H9 (cell line): ENCODE measurements around the gene GVQW3. TPM values are rescaled to one million over a fixed set of nuclear protein-coding genes. Genes with fewer than 3 reads are reported as not detected.

Source experiments
- DNase-seq: peaks from one replicate; pipeline ENCODE4 v3.0.0-alpha.2; 2017
- H2AFZ ChIP-seq: one replicate; pipeline ENCODE4 v1.6.1; 2013; ENCODE audit warnings: mild to moderate bottlenecking, low read length, control low read depth, moderate library complexity
- H2AK5ac ChIP-seq: 2 replicates; pipeline ENCODE4 v1.6.1; 2013; ENCODE audit warnings: low read length, control low read depth, mixed read lengths; ENCODE audit not compliant: insufficient read length
- H2BK120ac ChIP-seq: one replicate; pipeline ENCODE4 v1.6.1; 2013; ENCODE audit warnings: low read depth, mild to moderate bottlenecking, low read length, control low read depth, inconsistent platforms; ENCODE audit not compliant: poor library complexity, severe bottlenecking
- H2BK12ac ChIP-seq: 2 replicates; pipeline ENCODE4 v1.6.1; 2013; ENCODE audit warnings: low read length, control low read depth, mixed read lengths, low read depth; ENCODE audit not compliant: insufficient read length
- H2BK15ac ChIP-seq: 2 replicates; pipeline ENCODE4 v1.6.1; 2013; ENCODE audit warnings: low read depth, low read length, control low read depth
- H2BK20ac ChIP-seq: one replicate; pipeline ENCODE4 v1.6.1; 2013; ENCODE audit warnings: low read depth, mild to moderate bottlenecking, low read length, control low read depth, inconsistent platforms; ENCODE audit not compliant: poor library complexity, severe bottlenecking
- H2BK5ac ChIP-seq: 2 replicates; pipeline ENCODE4 v1.6.1; 2013; ENCODE audit warnings: low read length, control low read depth, mixed read lengths; ENCODE audit not compliant: insufficient read length
- H3K14ac ChIP-seq: 2 replicates; pipeline ENCODE4 v1.6.1; 2013; ENCODE audit warnings: low read length, control low read depth; ENCODE audit not compliant: insufficient read depth
- H3K18ac ChIP-seq: 2 replicates; pipeline ENCODE4 v1.6.1; 2013; ENCODE audit warnings: low read depth, mild to moderate bottlenecking, mixed read lengths, low read length, control low read depth; ENCODE audit not compliant: insufficient read length
- H3K23ac ChIP-seq: 2 replicates; pipeline ENCODE4 v1.6.1; 2013; ENCODE audit warnings: low read length, control low read depth, mixed read lengths, low read depth; ENCODE audit not compliant: insufficient read length
- H3K23me2 ChIP-seq: 2 replicates; pipeline ENCODE4 v1.6.1; 2013; ENCODE audit warnings: low read depth, mild to moderate bottlenecking, mixed read lengths, low read length, control low read depth; ENCODE audit not compliant: insufficient read length, poor library complexity, severe bottlenecking
- H3K27ac ChIP-seq: 2 replicates; pipeline ENCODE4 v1.5.1; 2013; ENCODE audit warnings: low read length, control low read depth, mixed read lengths, low read depth; ENCODE audit not compliant: insufficient read length
- H3K27me3 ChIP-seq: 2 replicates; pipeline ENCODE4 v1.6.1; 2013; ENCODE audit warnings: low read length, control low read depth, inconsistent platforms; ENCODE audit not compliant: insufficient read depth
- H3K4ac ChIP-seq: 2 replicates; pipeline ENCODE4 v1.6.1; 2013; ENCODE audit warnings: low read depth, mild to moderate bottlenecking, control low read depth, inconsistent platforms, low read length, moderate library complexity
- H3K4me1 ChIP-seq: 2 replicates; pipeline ENCODE4 v1.6.1; 2013; ENCODE audit warnings: low read length, control low read depth, inconsistent platforms; ENCODE audit not compliant: insufficient read depth
- H3K4me2 ChIP-seq: 2 replicates; pipeline ENCODE4 v1.6.1; 2013; ENCODE audit warnings: low read length, control low read depth, mixed read lengths; ENCODE audit not compliant: insufficient read length, insufficient read depth
- H3K56ac ChIP-seq: 2 replicates; pipeline ENCODE4 v1.6.1; 2013; ENCODE audit warnings: low read depth, mild to moderate bottlenecking, mixed read lengths, low read length, control low read depth; ENCODE audit not compliant: insufficient read length
- H3K79me1 ChIP-seq: 2 replicates; pipeline ENCODE4 v1.6.1; 2013; ENCODE audit warnings: low read depth, mild to moderate bottlenecking, moderate library complexity, low read length, control low read depth, inconsistent platforms; ENCODE audit not compliant: insufficient read depth, poor library complexity, severe bottlenecking
- H3K79me2 ChIP-seq: 2 replicates; pipeline ENCODE4 v1.6.1; 2013; ENCODE audit warnings: low read length, control low read depth, inconsistent platforms; ENCODE audit not compliant: insufficient read depth
- H3K9ac ChIP-seq: 2 replicates; pipeline ENCODE4 v1.6.1; 2013; ENCODE audit warnings: low read length, control low read depth, mixed read lengths; ENCODE audit not compliant: insufficient read length; ENCODE audit errors: extremely low read depth
- H3K9me3 ChIP-seq: one replicate; pipeline ENCODE4 v1.6.1; 2013; ENCODE audit warnings: low read depth, low read length, inconsistent platforms; ENCODE audit not compliant: control insufficient read depth
- H3T11ph ChIP-seq: one replicate; pipeline ENCODE4 v1.6.1; 2013; ENCODE audit warnings: mild to moderate bottlenecking, low read length, control low read depth, inconsistent platforms
- H4K20me1 ChIP-seq: one replicate; pipeline ENCODE4 v1.6.1; 2013; ENCODE audit not compliant: control insufficient read depth, insufficient read length, insufficient read depth
- H4K5ac ChIP-seq: 2 replicates; pipeline ENCODE4 v1.6.1; 2013; ENCODE audit warnings: low read depth, mild to moderate bottlenecking, mixed read lengths, low read length, control low read depth; ENCODE audit not compliant: insufficient read length
- H4K8ac ChIP-seq: replicated peaks from 2 replicates; pipeline ENCODE4 v1.6.1; 2013; ENCODE audit warnings: low read length, control low read depth, mixed read lengths, low read depth; ENCODE audit not compliant: insufficient read length
- H4K91ac ChIP-seq: 2 replicates; pipeline ENCODE4 v1.6.1; 2013; ENCODE audit warnings: low read depth, mild to moderate bottlenecking, moderate library complexity, mixed read lengths, low read length, control low read depth; ENCODE audit not compliant: insufficient read length
- H3K27ac Mint-ChIP-seq, 3 experiments: 2 replicates in 2 of 3; 3 replicates in 1 of 3; pipeline ENCODE4 v1.8.0; 2020 to 2021; ENCODE audit warnings: mixed read lengths in 3 of 3, mild to moderate bottlenecking in 1 of 3, moderate library complexity in 1 of 3
- H3K27me3 Mint-ChIP-seq: 2 replicates; pipeline ENCODE4 v1.8.0; 2021; ENCODE audit warnings: low read depth, mild to moderate bottlenecking, moderate library complexity, mixed read lengths
- H3K36me3 Mint-ChIP-seq, 3 experiments: 2 replicates in 2 of 3; 3 replicates in 1 of 3; pipeline ENCODE4 v1.8.0; 2020 to 2021; ENCODE audit warnings: low read depth in 3 of 3, mixed read lengths in 3 of 3; ENCODE audit not compliant: insufficient read depth in 1 of 3
- H3K4me1 Mint-ChIP-seq, 2 experiments: 2 replicates each; pipeline ENCODE4 v1.8.0; 2020; ENCODE audit warnings: mixed read lengths in 2 of 2
- H3K4me3 Mint-ChIP-seq, 2 experiments: 2 replicates in 1 of 2; 3 replicates in 1 of 2; pipeline ENCODE4 v1.8.0; 2020 to 2021; ENCODE audit warnings: mild to moderate bottlenecking in 2 of 2, mixed read lengths in 2 of 2, moderate library complexity in 1 of 2
- H3K9me3 Mint-ChIP-seq, 2 experiments: 2 replicates in 1 of 2; 3 replicates in 1 of 2; pipeline ENCODE4 v1.8.0; 2020; ENCODE audit warnings: mild to moderate bottlenecking in 2 of 2, mixed read lengths in 2 of 2, moderate library complexity in 1 of 2
- CTCF ChIP-seq: fragments of 200-600 bp; sonication (generic); conservative IDR thresholded peaks from 3 replicates; pipeline ENCODE4 v1.8.0; 2021; ENCODE audit warnings: antibody characterized with exemption, mild to moderate bottlenecking
- WGBS: extraction: QIAGEN DNeasy Blood & Tissue Kit; methylation state at CpG from one replicate; pipeline ENCODE4 v1.1.7; 2013; ENCODE audit warnings: missing lambda C conversion rate, low lambda C conversion rate, mixed read lengths; ENCODE audit not compliant: insufficient read length; ENCODE audit errors: extremely low coverage; 5-methylcytosine and 5-hydroxymethylcytosine counted together
- total RNA-seq: library from RNA; stranded (reverse); gene quantifications from 2 replicates; pipeline ENCODE4 v1.2.1, GENCODE V29; 2021

The GVQW3 gene
- total RNA-seq, 1 experiment from 2014 or later = 4.5 TPM

GRCh38 chr11:76424379-76424778, 43.3 kb downstream of the GVQW3 start:
- no peak overlapping the region for H2BK12ac ChIP-seq
- H3K4ac ChIP-seq = no peak overlapping the region
- H3K27ac ChIP-seq = no peak overlapping the region
- Mint-ChIP-seq H3K9me3 (no peaks in the 10 kb centered on the region), H3K4me3 (no peak overlapping the region; a peak in 1 of 5 replicates), H3K27ac (no peak overlapping the region), H3K27me3 (no peaks in the 10 kb centered on the region; the same call in 1 of the 2 replicates), H3K4me1 (peaks cover 3 to 4% of the 10 kb centered on the region in 2 experiments; a peak in 2 of 4 replicates), H3K36me3 (no peaks in the 10 kb centered on the region)
- no peak overlapping the region for H3K4me2 ChIP-seq
- H3K23me2 ChIP-seq = no peaks in the 10 kb centered on the region
- no peak overlapping the region for H2BK120ac ChIP-seq
- DNase-seq = no peak
- no peaks in the 10 kb centered on the region for H3K27me3 ChIP-seq
- H2BK5ac ChIP-seq = no peak overlapping the region
- no peak overlapping the region for H3K14ac ChIP-seq
- H4K91ac ChIP-seq = no peak overlapping the region
- no peak overlapping the region for H3K18ac ChIP-seq
- no CpG with 5 or more reads among the region's 3 CpGs for WGBS
- H3K79me2 ChIP-seq = no peaks in the 10 kb centered on the region
- no peaks in the 10 kb centered on the region for H3K79me1 ChIP-seq
- no peak overlapping the region for H3K23ac ChIP-seq
- H3T11ph ChIP-seq = no peak overlapping the region
- no peak for TF ChIP-seq CTCF
- no peak overlapping the region for H2BK20ac ChIP-seq
- H4K8ac ChIP-seq = no peak overlapping the region
- no peaks in the 10 kb centered on the region for H4K20me1 ChIP-seq
- H2AFZ ChIP-seq = no peak overlapping the region
- no peak overlapping the region for H3K9ac ChIP-seq
- no peaks in the 10 kb centered on the region for H3K9me3 ChIP-seq
- no peak overlapping the region for H4K5ac ChIP-seq
- no peaks in the 10 kb centered on the region for H3K4me1 ChIP-seq
- H2BK15ac ChIP-seq = no peak overlapping the region
- no peak overlapping the region for H2AK5ac ChIP-seq
- no peak overlapping the region for H3K56ac ChIP-seq
